Measurements from ENCODE around the gene KCNIP2. TPM values are rescaled to one million over a fixed set of nuclear protein-coding genes. Genes with fewer than 3 reads are reported as not detected.
A peak's percentile ranks its signal among the peaks of the same experiment; 100 is the strongest.

KCNIP2 gene
- total RNA-seq, result 151 TPM
- long read RNA-seq, partial matches to known transcripts, result 4 of 40 reads
- long read RNA-seq, other reads (novel, unspliced or antisense), result 35 of 40 reads

- DNase-seq (ENCODE audit: low spot score), result peak; percentile 83
Observed at GRCh38 chr10:101843032-101844021, at the start of gene KCNIP2. KCNIP2 (minus strand) TSS chr10:101843800; CDS start chr10:101843568, 232 bp downstream.

GRCh38 chr10:101892782-101893391, 49.3 kb upstream of the KCNIP2 start:
- no peak for DNase-seq (ENCODE audit: low spot score)

- no peak for DNase-seq (ENCODE audit: low spot score)
Observed at GRCh38 chr10:101889256-101890210, 45.9 kb upstream of the KCNIP2 start.

- DNase-seq (ENCODE audit: low spot score), result no peak
Observed at GRCh38 chr10:101888251-101888949, 44.8 kb upstream of the KCNIP2 start.

GRCh38 chr10:101887775-101888174, 44.2 kb upstream of the KCNIP2 start:
- DNase-seq (ENCODE audit: low spot score), result no peak

- no peak for DNase-seq (ENCODE audit: low spot score)
Observed at GRCh38 chr10:101886521-101887312, 43.1 kb upstream of the KCNIP2 start.

- DNase-seq (ENCODE audit: low spot score), result no peak
Observed at GRCh38 chr10:101881036-101881774, 37.6 kb upstream of the KCNIP2 start.

GRCh38 chr10:101880232-101880573, 36.6 kb upstream of the KCNIP2 start:
- DNase-seq (ENCODE audit: low spot score), result no peak

- no peak for DNase-seq (ENCODE audit: low spot score)
Observed at GRCh38 chr10:101879456-101880231, 36.0 kb upstream of the KCNIP2 start.

- DNase-seq (ENCODE audit: low spot score), result no peak
Observed at GRCh38 chr10:101878869-101879268, 35.3 kb upstream of the KCNIP2 start.

GRCh38 chr10:101875068-101875688, 31.6 kb upstream of the KCNIP2 start:
- no peak for DNase-seq (ENCODE audit: low spot score)

- no peak for DNase-seq (ENCODE audit: low spot score)
Observed at GRCh38 chr10:101874252-101874651, 30.7 kb upstream of the KCNIP2 start.

- no peak for DNase-seq (ENCODE audit: low spot score)
Observed at GRCh38 chr10:101867931-101868330, 24.3 kb upstream of the KCNIP2 start.

GRCh38 chr10:101859530-101859929, 15.9 kb upstream of the KCNIP2 start:
- DNase-seq (ENCODE audit: low spot score), result no peak

GRCh38 chr10:101858723-101859500, 15.3 kb upstream of the KCNIP2 start:
- no peak for DNase-seq (ENCODE audit: low spot score)

GRCh38 chr10:101857802-101858476, 14.3 kb upstream of the KCNIP2 start:
- no peak for DNase-seq (ENCODE audit: low spot score)
